ENCODE results near the gene NTM. TPM values are rescaled to one million over a fixed set of nuclear protein-coding genes. Genes with fewer than 3 reads are reported as not detected.

Gene NTM
- total and polyA plus RNA-seq, 2 of the 8 experiments (the other 6 are each of a cell fraction or from before 2014, with no cell fraction given) = 13.4 to 20.0 TPM

DNA sequence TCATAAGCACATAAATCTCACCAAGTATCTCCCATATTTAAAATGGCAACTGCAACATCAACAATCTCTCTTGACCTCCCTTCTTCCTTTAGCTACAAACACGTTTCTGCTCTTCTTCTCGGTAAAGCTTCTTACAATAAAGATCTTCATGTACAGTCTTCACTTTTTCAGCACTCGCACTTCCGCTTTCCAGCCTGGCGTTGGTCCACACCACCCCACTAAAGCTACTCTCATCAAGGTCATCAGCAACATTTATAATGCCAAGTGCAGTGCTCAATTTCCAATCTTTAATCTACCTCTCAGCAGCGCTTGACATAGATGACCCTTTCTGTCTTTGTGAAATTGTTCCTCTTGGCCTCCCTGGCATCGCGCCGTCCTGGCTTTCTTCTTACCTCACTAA is 33.6 kb downstream of the NTM start (continued):
- TF ChIP-seq, protein P1, sequence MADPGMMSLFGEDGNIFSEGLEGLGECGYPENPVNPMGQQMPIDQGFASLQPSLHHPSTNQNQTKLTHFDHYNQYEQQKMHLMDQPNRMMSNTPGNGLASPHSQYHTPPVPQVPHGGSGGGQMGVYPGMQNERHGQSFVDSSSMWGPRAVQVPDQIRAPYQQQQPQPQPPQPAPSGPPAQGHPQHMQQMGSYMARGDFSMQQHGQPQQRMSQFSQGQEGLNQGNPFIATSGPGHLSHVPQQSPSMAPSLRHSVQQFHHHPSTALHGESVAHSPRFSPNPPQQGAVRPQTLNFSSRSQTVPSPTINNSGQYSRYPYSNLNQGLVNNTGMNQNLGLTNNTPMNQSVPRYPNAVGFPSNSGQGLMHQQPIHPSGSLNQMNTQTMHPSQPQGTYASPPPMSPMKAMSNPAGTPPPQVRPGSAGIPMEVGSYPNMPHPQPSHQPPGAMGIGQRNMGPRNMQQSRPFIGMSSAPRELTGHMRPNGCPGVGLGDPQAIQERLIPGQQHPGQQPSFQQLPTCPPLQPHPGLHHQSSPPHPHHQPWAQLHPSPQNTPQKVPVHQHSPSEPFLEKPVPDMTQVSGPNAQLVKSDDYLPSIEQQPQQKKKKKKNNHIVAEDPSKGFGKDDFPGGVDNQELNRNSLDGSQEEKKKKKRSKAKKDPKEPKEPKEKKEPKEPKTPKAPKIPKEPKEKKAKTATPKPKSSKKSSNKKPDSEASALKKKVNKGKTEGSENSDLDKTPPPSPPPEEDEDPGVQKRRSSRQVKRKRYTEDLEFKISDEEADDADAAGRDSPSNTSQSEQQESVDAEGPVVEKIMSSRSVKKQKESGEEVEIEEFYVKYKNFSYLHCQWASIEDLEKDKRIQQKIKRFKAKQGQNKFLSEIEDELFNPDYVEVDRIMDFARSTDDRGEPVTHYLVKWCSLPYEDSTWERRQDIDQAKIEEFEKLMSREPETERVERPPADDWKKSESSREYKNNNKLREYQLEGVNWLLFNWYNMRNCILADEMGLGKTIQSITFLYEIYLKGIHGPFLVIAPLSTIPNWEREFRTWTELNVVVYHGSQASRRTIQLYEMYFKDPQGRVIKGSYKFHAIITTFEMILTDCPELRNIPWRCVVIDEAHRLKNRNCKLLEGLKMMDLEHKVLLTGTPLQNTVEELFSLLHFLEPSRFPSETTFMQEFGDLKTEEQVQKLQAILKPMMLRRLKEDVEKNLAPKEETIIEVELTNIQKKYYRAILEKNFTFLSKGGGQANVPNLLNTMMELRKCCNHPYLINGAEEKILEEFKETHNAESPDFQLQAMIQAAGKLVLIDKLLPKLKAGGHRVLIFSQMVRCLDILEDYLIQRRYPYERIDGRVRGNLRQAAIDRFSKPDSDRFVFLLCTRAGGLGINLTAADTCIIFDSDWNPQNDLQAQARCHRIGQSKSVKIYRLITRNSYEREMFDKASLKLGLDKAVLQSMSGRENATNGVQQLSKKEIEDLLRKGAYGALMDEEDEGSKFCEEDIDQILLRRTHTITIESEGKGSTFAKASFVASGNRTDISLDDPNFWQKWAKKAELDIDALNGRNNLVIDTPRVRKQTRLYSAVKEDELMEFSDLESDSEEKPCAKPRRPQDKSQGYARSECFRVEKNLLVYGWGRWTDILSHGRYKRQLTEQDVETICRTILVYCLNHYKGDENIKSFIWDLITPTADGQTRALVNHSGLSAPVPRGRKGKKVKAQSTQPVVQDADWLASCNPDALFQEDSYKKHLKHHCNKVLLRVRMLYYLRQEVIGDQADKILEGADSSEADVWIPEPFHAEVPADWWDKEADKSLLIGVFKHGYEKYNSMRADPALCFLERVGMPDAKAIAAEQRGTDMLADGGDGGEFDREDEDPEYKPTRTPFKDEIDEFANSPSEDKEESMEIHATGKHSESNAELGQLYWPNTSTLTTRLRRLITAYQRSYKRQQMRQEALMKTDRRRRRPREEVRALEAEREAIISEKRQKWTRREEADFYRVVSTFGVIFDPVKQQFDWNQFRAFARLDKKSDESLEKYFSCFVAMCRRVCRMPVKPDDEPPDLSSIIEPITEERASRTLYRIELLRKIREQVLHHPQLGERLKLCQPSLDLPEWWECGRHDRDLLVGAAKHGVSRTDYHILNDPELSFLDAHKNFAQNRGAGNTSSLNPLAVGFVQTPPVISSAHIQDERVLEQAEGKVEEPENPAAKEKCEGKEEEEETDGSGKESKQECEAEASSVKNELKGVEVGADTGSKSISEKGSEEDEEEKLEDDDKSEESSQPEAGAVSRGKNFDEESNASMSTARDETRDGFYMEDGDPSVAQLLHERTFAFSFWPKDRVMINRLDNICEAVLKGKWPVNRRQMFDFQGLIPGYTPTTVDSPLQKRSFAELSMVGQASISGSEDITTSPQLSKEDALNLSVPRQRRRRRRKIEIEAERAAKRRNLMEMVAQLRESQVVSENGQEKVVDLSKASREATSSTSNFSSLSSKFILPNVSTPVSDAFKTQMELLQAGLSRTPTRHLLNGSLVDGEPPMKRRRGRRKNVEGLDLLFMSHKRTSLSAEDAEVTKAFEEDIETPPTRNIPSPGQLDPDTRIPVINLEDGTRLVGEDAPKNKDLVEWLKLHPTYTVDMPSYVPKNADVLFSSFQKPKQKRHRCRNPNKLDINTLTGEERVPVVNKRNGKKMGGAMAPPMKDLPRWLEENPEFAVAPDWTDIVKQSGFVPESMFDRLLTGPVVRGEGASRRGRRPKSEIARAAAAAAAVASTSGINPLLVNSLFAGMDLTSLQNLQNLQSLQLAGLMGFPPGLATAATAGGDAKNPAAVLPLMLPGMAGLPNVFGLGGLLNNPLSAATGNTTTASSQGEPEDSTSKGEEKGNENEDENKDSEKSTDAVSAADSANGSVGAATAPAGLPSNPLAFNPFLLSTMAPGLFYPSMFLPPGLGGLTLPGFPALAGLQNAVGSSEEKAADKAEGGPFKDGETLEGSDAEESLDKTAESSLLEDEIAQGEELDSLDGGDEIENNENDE (IDR thresholded peaks at IDR 0.05; ENCODE audit: insufficient replicate concordance, low read length) = no peak
- TF ChIP-seq SAP30 (IDR thresholded peaks at IDR 0.05; ENCODE audit: insufficient read depth, insufficient replicate concordance, low read length) = no peak
- no peak for TF ChIP-seq NRF1 (IDR thresholded peaks at IDR 0.05; ENCODE audit: low read depth, low read length)
- TF ChIP-seq TAF7 (optimal IDR thresholded peaks at IDR 0.05; ENCODE audit: borderline replicate concordance, low read depth, low read length) = no peak
- TF ChIP-seq, protein P2, sequence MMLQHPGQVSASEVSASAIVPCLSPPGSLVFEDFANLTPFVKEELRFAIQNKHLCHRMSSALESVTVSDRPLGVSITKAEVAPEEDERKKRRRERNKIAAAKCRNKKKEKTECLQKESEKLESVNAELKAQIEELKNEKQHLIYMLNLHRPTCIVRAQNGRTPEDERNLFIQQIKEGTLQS (IDR thresholded peaks at IDR 0.05; ENCODE audit: insufficient read depth, low read depth, low read length) = no peak
- TF ChIP-seq BRCA1 (IDR thresholded peaks at IDR 0.05; ENCODE audit: low read depth, low read length) = no peak
- no peak for TF ChIP-seq CHD1 (IDR thresholded peaks at IDR 0.05; ENCODE audit: low read depth, low read length)
- no peak for TF ChIP-seq KDM4A (IDR thresholded peaks at IDR 0.05; ENCODE audit: low read depth, low read length, severe bottlenecking)
- TF ChIP-seq SP4 (IDR thresholded peaks at IDR 0.05; ENCODE audit: low read length) = no peak
- no peak for TF ChIP-seq SP1 (IDR thresholded peaks at IDR 0.05; ENCODE audit: low read depth, low read length)
- no peak for TF ChIP-seq YY1 (IDR thresholded peaks at IDR 0.05; ENCODE audit: low read depth, low read length)
- no peak for TF ChIP-seq CTBP2 (IDR thresholded peaks at IDR 0.05; ENCODE audit: borderline replicate concordance, insufficient read depth, insufficient read length, low read length)
